Brain pericyte (primary cell): Measurements from ENCODE around the gene VASH2.
A peak's percentile ranks its signal among the peaks of the same experiment; 100 is the strongest.
"Not testable (repeated sequence)": the region's sequence is repeated elsewhere in the genome, so short reads cannot be mapped to it uniquely, and the experiment has no call there.

ENCODE experiments used
- DNase-seq: peaks from one replicate; pipeline ENCODE4 v3.0.0-alpha.2; 2012; ENCODE audit warnings: low read depth, low spot score

VASH2 gene

DNA sequence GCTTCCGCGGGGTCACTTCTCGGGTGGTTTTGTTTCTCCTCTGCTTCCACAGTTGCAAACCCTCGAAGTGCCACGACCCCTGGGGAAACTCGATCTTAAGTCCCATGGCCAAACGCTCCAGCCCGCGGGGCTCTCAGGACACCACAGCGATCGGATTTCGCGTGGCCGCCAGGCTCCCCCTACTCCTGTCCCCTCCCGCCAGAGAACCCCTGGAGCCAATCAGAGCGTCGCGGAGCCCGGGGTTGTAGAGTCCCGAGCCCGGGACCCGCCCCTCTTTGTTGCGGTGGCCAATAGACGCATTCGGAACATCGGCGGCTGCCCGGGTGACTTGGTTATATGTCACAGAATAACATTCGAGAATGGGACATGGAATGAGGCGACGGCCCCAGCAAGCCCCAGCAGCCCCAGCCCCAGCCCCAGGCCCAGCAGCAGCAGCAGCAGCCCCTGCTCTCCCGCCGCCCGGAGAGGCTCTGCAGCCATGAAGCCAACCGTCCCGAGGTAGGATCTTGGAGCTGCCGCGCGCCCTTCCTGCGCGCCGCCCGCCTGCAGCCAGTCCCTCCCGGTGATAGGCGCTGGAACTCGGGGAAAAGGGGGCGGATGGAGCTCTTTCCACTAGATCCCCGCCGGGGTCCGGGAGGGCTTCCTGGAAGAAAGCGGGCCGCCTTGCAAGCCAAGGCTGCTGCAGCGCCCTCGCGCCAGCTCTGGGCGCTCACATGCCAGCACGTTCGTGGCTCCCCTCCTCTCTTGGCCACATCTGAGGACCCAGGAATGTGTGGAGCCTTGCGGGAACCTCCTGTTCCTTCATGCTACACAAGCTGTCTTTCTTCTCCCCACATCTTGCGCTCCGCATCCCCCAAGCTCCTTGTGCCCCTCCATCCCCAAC lies at the start of gene VASH2:
VASH2 (plus strand) TSS at position 299 of the 883 bp plus-strand sequence. CDS start 1,002 bp downstream, outside the sequence.
- no peak for DNase-seq

DNA sequence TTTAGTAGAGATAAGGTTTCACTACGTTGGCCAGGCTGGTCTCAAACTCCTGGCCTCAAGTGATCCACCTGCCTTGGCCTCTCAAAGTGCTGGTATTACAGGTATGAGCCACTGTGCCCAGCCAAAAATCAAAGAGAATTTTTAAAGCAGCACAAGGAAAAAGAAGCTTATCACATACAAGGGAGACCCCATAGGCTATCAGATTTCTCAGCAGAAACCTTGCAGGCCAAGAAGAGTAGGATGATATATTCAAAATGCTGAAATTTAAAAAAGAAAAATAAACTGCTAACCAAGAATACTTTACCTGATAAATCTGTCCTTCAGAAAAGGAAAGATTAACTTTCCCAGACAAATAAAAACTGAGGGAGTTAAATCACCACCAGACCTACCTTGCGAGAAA lies 49.1 kb upstream of the VASH2 start:
- DNase-seq = no peak

DNA sequence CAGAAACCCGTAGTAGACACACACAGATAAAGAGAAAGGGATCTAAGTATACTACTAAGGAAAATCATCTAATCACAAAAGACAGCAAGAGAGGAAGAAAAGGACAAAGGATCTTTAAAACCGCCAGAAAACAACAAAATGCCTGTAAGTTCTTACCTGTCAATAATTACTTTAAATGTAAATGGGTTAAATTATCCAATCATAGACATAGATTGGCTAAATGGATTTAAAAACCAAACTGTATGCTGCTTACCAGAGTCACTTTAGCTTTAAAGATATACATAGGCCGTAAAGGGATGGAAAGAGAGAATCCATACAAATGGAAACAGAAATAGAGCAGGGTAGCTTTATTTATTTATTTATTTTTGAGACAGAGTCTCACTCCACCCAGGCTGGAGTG lies 48.3 kb upstream of the VASH2 start:
- DNase-seq = no peak

DNA sequence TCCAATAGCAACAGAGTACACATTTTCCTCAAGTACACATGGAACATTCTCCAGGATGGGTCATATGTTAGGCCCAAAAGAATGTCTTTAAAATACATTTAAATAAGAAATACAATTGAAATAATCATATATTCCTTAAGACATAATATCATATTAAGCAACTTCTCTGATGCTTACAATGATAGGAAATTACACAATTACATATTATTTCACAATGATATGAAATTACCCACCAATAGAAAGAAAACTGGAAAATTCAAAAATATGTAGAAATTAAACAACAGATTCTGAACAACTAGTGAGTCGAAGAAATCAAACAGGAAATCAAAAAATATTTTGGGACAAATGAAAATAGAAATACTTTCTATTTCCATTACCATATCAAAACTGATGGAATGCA lies 46.7 kb upstream of the VASH2 start:
- no peak for DNase-seq

DNA sequence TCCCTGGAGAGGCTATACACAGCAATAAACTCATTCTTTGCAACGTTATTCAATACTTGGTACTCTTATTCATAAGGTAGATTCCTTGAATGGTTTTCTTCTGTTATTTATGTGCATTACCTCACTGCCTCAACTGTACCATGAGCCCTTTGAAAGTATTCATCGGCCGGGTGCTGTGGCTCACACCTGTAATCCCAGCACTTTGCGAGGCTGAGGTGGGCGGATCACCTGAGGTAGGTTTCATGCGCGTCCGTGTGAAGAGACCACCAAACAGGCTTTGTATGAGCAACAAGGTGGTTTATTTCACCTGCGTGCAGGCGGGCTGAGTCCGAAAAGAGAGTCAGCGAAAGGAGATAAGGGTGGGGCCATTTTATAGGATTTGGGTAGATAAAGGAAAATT lies 42.3 kb upstream of the VASH2 start:
- not testable (repeated sequence) for DNase-seq

DNA sequence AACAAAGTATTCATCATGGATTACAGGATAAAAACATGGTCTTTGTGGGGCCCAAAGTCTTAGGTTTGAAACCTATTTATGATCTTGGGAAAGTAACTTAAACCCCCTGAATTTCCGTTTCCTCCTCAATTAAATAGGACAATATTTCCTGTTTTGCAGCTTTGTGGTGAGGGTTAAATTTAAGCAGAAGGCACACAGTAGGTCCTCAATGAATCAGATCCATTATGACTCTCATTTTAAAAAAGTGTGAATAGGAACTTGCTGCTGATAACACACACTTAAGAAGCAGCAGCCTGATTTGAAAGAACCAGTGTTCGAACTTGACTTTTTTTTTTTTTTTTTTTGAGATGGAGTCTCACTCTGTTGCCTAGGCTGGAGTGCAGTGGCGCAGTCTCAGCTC lies 41.4 kb upstream of the VASH2 start:
- DNase-seq = no peak

DNA sequence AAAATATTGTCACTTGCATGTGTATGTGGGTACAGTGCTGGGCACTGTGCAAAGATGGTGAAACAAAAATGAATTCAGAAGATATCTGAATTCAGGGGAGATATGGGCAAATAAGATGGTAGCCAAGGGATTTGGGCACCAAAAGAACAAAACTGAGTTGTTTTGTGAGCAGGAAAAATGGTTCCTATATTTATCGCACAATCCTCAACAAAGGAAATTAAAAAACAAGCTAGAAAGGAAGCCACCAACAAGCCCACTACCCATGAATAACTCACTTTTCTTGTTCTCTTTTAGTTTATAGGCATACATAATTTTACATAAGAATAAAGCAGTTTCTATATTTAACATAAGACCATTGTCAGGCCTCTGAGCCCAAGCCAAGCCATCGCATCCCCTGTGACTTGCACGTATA lies 40.7 kb upstream of the VASH2 start:
- DNase-seq = no peak

DNA sequence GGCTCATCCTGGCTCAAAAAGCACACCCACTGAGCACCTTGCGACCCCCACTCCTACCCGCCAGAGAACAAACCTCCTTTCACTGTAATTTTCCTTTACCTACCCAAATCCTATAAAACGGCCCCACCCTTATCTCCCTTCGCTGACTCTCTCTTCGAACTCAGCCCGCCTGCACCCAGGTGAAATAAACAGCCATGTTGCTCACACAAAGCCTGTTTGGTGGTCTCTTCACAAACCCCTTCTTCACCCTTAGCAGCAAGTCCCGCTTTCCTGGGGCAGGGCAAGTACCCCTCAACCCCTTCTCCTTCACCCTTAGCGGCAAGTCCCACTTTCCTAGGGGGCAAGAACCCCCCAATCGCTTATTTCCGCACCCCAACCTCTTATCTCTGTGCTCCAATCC lies 40.1 kb upstream of the VASH2 start:
- DNase-seq = not testable (repeated sequence)

DNA sequence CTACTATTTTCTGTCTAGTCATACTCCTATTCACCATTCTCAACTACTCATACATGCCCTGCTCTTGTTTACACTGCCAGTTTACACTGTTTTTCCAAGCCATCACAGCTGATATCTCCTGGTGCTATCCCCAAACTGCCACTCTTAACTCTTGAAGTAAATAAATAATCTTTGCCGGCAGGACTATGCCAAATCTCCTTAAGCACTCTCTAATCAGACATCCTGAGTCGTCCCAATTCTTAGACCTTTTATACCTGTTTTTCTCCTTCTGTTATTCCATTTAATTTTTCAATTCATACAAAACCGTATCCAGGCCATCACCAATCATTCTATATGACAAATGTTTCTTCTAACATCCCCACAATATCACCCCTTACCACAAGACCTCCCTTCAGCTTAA lies 36.7 kb upstream of the VASH2 start:
- DNase-seq = not testable (repeated sequence)

DNA sequence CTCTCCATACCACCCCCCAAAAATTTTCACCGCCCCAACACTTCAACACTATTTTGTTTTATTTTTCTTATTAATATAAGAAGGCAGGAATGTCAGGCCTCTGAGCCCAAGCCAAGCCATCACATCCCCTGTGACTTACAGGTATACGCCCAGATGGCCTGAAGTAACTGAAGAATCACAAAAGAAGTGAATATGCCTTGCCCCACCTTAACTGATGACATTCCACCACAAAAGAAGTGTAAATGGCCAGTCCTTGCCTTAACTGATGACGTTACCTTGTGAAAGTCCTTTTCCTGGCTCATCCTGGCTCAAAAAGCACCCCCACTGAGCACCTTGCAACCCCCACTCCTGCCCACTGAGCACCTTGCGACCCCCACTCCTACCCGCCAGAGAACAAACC lies 36.2 kb upstream of the VASH2 start:
- not testable (repeated sequence) for DNase-seq

DNA sequence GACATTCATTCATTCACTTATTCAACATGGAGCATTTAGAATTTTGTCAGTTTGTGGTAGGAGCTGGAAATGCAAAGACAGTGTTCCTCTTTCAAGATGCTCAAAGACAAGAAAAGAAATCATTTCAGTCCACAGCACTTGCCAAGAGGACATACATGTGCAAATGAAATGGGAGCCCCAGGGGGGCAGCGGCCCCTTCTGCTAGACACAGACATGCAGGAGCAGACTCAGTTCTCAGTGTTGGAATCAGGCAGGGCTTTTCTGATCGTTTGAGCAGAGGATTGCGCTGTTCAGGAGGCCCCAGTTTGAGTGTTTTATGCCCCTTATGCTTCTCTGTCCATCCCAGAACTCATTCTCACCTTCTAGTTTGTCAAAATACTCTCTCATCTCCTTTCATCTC lies 35.6 kb upstream of the VASH2 start:
- no peak for DNase-seq

DNA sequence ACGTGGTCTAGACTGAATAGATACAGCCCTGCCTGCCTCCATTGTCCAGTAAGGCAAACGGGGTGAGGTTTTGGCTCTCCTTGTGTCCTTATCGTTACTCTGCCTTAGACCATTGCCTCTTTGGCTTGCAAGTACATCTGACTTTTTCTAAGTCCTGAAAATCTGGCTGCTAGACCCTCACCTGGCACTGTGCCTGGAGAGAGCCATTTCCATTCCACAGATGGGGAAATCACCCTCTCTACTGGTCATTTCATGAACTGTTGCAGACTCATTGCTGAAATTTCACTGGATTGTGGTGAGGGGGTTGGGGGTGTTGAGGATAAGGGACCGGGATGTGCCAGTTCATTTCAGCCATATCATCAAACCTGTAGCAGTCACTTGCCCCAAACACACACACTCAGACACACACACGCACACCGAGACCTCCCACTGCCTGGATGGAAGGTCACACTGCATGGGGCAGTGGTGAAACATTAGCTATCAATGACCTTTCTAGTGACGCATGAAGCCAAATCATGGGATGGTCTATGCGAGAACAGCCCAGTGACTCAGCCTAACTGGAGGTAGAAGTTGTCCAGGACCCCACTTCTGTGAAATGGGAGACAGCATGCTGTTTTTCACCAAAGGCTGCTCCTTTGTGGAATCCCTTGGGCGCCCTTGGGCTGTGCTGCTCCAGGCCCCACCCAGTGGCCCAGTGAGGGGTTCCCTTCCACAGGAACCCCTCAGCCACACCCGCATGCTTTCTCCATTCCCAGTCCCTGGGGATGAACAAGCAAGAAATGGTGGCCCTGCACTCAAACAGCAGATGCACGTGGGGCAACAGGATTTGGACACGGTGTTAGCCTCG lies 34.9 kb upstream of the VASH2 start:
- peak; percentile 38 for DNase-seq

DNA sequence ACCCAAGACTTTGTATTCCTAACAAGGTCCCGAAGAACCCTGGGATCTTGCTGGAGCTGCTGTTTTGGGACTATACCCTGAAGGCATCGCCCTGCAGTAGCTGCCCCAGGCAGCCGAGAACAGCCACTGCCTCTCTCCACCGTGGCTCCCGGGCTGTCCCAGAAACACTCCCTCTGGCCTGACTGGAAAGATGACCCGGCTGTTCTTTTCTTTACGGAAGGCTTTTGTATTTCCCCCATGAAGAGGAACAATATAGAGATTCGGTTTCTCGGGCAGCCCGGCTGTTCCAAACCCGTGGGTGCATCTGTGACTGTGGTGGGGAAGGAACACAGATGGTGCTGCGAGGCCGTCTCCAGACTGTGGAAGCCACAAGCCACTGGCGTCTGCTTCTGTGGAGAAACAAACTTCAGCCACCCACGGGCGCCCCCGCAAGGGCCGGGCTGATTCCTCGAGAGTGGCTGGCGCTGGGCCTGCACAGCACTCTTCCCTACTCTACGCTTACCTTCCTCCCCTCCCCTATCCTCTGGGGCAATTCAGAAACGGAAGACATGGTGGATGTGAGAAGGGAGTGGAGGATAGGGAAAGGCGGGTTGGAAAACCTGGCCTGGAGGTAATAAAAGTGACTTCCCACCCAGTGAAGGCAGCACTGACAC lies 33.7 kb upstream of the VASH2 start:
- no peak for DNase-seq

DNA sequence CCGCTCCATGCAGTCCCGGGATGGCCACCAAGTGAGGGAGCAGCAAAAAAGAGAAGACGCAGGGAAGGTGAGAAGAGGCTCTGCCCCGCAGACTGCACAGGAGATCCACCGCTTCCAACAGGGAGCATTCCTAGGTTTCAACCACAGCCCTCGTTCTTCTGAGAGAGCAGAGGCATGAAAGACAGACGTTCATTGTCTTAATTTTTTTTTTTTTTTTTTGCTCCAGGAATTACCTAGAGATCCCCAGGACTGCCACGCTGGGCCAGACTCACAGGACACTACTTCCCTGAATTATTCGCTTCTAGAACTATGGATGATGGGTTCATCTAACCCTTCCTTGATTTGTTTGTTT lies 33.2 kb upstream of the VASH2 start:
- DNase-seq = no peak

DNA sequence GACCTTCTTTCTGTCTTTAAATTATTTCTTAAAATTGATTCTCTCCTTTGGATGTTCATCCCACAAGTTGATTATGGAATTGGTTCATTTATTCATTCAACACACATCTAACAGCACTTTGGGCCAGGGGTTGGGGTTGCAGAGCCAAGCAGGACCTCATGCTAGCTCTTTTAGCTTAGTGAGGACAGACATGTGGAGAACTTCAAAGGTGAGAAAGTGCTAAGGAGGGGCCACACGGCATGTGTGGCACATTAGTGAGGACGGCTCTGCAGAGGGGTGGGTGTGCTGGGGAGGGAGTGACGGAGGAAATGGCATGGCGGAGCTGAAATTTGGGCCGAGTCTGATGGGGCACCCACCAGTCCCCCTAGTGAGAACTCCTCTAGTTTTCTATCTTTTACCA lies 32.5 kb upstream of the VASH2 start:
- no peak for DNase-seq

DNA sequence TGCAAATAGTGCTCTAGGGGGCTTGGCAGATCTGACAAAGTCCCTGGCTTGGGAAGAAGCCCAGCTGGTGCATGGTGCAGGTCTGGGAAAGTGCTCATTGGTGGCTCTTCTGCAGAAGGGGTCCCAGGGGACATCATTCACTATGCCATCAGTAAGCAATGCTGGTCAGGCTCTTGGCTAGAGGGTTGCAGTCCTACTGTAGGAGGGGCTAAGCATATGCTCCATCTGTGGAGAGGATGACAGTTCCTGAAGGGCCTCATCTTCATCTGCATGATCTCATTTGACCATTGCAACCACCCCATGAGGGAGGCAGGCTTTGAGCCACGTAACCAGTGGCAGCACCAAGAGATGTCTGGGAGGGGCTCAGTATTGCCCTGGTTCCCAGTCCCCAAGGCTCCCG lies 31.5 kb upstream of the VASH2 start:
- no peak for DNase-seq

DNA sequence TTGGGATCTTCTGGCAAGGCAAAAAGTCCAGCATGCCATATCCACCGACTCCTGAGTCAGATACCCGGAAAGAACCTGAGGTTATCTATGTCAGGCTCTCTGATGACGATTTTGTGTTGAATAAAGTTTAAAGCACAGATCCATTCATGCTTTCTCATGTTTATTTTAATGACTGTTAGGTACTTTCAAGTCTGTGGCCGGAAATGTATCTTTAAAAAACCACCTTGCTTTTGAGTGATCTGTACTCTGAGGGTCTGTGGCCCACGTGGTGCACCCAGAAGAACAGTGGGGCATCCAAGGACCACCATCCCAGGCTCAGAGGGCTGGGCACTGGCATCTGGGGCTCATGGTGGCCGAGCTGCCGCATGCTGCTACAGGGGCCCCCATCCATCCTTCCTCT lies 30.1 kb upstream of the VASH2 start:
- no peak for DNase-seq

DNA sequence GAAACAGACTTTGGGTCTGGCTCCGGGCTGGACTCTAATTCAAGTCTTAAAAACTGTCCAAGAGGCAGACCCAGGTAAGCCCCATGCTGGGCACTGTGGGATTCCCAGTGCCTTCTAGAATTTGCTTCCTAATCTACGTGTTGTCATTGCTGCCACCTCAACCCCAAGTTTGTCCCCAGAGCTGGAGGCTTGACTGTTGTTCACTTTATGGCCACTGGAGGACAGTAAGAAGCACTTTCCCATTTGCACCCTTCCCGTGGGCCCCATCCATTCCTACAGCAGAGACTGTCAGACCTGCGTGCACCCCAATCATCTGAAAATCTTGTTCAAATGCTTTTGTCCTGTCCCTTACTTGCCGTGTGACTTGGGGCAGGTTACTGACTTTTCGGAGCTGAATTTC lies 29.4 kb upstream of the VASH2 start:
- DNase-seq = no peak

DNA sequence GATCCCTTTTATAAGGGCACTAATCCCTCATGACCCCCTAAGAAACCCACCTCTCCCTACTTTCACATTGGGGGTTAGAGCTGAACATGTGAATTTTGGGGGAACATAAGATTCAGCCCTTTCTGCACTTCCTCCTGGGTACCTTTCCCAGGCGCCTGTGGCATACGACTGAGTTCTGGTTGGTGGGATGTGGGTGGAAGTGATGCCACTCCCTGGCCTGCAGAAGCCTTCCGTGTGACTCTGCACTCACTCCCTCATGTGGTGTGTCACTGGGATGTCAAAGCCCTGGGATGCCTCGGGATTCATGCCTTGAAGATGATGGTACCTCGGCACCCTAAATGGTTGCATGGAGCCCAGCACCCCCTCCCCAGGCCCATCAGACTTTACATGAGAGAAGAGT lies 28.3 kb upstream of the VASH2 start:
- DNase-seq = no peak

DNA sequence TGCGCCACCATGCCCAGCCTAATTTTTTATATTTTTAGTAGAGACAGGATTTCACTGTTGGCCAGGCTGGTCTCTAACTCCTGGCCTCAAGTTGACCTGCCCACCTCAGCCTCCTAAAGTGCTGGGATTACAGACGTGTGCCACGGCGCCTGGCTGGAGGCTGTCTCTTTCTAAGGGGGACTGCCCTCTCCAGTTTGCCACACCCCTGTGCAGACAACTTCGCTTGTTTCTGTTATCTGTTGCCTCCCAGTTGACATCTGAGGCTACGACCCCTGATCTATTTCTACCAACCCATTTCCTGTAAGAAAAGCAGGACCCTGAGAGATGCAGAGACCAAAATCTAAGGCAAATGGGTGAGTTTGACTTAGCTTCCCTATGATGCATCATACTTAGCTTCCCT lies 24.0 kb upstream of the VASH2 start:
- DNase-seq = no peak

DNA sequence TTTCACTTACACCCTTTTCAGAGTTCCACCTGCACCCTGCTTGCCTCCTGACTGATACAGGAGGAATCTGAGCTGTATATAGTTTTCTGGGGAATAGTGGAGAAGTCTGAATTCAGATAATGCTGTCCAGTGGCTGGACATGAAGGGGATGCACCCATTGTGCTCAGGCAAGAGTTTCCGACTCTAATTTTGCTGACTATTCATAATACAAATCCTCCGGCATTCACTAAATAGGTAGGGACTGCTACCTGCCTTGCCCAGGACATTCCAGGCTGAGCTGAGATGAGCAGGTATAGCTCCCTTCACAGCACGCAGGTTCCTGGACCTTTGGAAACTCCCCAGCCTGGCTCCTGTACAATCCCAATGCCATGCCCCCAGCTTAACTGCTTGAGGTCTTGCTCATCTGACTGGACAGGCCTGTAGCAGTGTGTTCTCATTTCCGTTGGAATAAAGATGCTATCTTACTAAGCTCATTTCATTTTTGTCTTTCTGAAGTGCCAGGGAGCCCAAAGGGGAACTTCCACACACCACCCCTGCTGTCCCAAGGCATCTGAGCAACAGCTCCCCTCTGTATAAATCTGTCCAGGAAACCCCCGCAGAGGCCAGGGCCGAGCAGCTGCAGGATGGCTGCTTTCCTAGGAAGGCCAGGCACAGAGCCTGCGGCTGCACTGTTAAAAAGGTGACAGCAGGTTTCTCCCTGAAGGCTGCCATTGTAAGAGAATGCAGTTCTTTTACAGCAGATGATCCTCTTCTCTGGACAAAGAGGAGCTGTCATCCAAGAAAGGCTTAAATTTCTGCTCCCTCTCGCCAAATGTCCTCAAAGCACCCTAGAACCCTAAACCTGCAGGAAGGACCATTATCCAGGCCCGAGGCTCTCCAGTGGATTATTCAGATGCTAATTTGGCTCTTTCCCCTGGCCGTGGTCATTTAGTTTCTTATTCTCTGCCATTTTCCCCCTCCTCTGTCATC lies 21.7 kb upstream of the VASH2 start:
- no peak for DNase-seq
